Thymus (tissue), 14 donors: Measurements from ENCODE around the gene CUL7. TPM values are rescaled to one million over a fixed set of nuclear protein-coding genes. Genes with fewer than 3 reads are reported as not detected.

Source experiments
- DNase-seq, 9 donors: peaks; one replicate each; pipeline ENCODE4 v3.0.0-alpha.2; 2013; ENCODE audit warnings: low spot score in 9 of 9, low read depth in 6 of 9, missing footprints in 1 of 9
- H3K27ac ChIP-seq, 2 donors: one replicate each; pipeline ENCODE4 v1.5.1; 2013; ENCODE audit warnings: control low read depth in 1 of 2, low read depth in 1 of 2, low read length in 1 of 2, mild to moderate bottlenecking in 1 of 2, moderate library complexity in 1 of 2
- H3K27me3 ChIP-seq, 2 donors: one replicate each; pipeline ENCODE4 v1.5.1; 2013; ENCODE audit warnings: low read length in 1 of 2; ENCODE audit not compliant: control insufficient read depth in 2 of 2, insufficient read depth in 1 of 2
- H3K36me3 ChIP-seq, 2 donors: one replicate each; pipeline ENCODE4 v1.5.1; 2013; ENCODE audit warnings: low read length in 1 of 2, mild to moderate bottlenecking in 1 of 2, moderate library complexity in 1 of 2; ENCODE audit not compliant: control insufficient read depth in 2 of 2, insufficient read depth in 2 of 2
- H3K4me1 ChIP-seq, 2 donors: one replicate each; pipeline ENCODE4 v1.5.1; 2013; ENCODE audit warnings: low read length in 2 of 2; ENCODE audit not compliant: control insufficient read depth in 2 of 2, insufficient read depth in 2 of 2
- H3K4me3 ChIP-seq, 2 donors: one replicate each; pipeline ENCODE4 v1.5.1; 2013; ENCODE audit warnings: low read length in 2 of 2, control low read depth in 1 of 2, mild to moderate bottlenecking in 1 of 2
- H3K9me3 ChIP-seq, 2 donors: one replicate each; pipeline ENCODE4 v1.5.1; 2013; ENCODE audit warnings: low read length in 1 of 2, mild to moderate bottlenecking in 1 of 2; ENCODE audit not compliant: control insufficient read depth in 2 of 2, insufficient read depth in 1 of 2
- WGBS: extraction: QIAGEN DNeasy Blood & Tissue Kit; methylation state at CpG from one replicate; pipeline ENCODE4 v1.1.7; 2013; 5-methylcytosine and 5-hydroxymethylcytosine counted together
- long read RNA-seq, 10 donors: transcript quantifications; one replicate each; lab custom pipeline, GENCODE V29; 2026
- polyA plus RNA-seq: library from polyadenylated mRNA; stranded (reverse); fragments of 200-250 nt; gene quantifications from one replicate; pipeline ENCODE4 v1.2.3, GENCODE V29; 2013
- total RNA-seq: library from RNA; stranded (reverse); fragments of 120-200 nt; gene quantifications from one replicate; pipeline ENCODE4 v1.2.4, GENCODE V29; 2013
- donor health status: healthy.

Gene CUL7
- total RNA-seq (9.4 TPM), polyA plus RNA-seq (5.5 TPM)
- long read RNA-seq, donor 1 = 0 reads
- long read RNA-seq, donor 2 = 0 reads
- long read RNA-seq, donor 3, full-length matches to known transcripts = 1 of 1 reads
- long read RNA-seq, donor 3, partial matches to known transcripts = 0 of 1 reads
- long read RNA-seq, donor 3, other reads (novel, unspliced or antisense) = 0 of 1 reads
- long read RNA-seq, donor 4, full-length matches to known transcripts = 1 of 1 reads
- long read RNA-seq, donor 4, partial matches to known transcripts = 0 of 1 reads
- long read RNA-seq, donor 4, other reads (novel, unspliced or antisense) = 0 of 1 reads
- long read RNA-seq, donor 5, partial matches to known transcripts = 5 of 5 reads
- long read RNA-seq, donor 5, other reads (novel, unspliced or antisense) = 0 of 5 reads
- long read RNA-seq, donor 6, partial matches to known transcripts = 36 of 44 reads
- long read RNA-seq, donor 6, other reads (novel, unspliced or antisense) = 8 of 44 reads
- long read RNA-seq, donor 7 = 0 reads
- long read RNA-seq, donor 8 = 0 reads
- long read RNA-seq, donor 9 = 0 reads
- long read RNA-seq, donor 10 = 0 reads

GRCh38 chr6:43053545-43054205 is at the start of gene CUL7:
Gene CUL7 (minus strand): TSS chr6:43053851. CDS start chr6:43052788, 1,063 bp downstream.
- H3K36me3 ChIP-seq = peaks cover 20 to 49% of the 10 kb centered on the region in 2 donors
- peak; percentile 76 to 96 (median 90) for DNase-seq
- no peaks in the 10 kb centered on the region for H3K9me3 ChIP-seq
- peak within 1 kb of the TSS; percentile 82 to 86 for H3K27ac ChIP-seq
- 2% methylated on average over 45 of the region's 45 CpGs for WGBS
- peak within 1 kb of the TSS; percentile 60 to 69 for H3K4me3 ChIP-seq
- H3K4me1 ChIP-seq = peaks cover 22 to 50% of the 10 kb centered on the region in 2 donors
- no peaks in the 10 kb centered on the region for H3K27me3 ChIP-seq

DNA sequence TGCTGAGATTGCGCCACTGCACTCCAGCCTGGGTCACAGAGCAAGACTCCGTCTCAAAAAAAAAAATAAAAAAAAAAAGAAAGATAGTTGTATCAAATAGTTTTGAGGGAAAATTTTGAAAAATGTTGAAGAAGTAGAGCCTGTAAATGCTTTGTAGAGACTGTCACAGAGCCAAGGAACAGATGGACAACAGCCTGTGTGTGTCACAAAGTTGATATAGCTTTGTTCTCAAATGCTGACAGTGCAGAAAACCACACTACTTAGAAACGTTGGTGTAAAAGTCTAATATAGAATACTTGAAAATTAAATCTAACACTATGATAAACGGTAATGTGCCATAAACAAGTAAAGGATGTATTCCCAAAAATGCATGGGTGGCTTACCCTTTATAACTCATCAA is 47.8 kb upstream of the CUL7 start:
- H3K4me3 ChIP-seq = no peak overlapping the region
- DNase-seq = no peak
- H3K9me3 ChIP-seq = no peaks in the 10 kb centered on the region
- no peaks in the 10 kb centered on the region for H3K27me3 ChIP-seq
- H3K27ac ChIP-seq = no peak overlapping the region
- 90% methylated on average over 4 of the region's 4 CpGs for WGBS
- peaks cover 2 to 30% of the 10 kb centered on the region in 2 donors for H3K4me1 ChIP-seq
- peaks cover 0 to 6% of the 10 kb centered on the region in 2 donors for H3K36me3 ChIP-seq

DNA sequence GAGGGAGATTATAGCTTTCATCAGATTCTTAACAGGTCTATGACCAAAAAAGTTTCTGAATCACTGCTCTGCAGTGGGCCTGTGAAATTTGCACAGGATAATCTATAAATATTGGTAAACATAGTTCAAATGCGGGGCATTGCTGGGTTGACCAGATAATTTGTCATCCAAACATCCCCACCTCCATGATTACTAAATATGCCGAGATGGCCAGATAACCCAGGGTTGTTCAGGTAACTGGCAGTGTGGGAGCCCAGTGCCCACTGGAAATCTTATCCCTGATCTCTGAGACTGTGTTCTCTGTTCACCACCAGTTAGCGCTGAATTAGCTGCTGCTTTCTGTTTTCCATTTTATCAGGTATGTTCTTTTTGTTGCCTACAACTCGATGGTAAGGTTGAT is 43.9 kb upstream of the CUL7 start:
- peaks cover 16 to 47% of the 10 kb centered on the region in 2 donors for H3K4me1 ChIP-seq
- 96% methylated on average over 4 of the region's 4 CpGs for WGBS
- no peaks in the 10 kb centered on the region for H3K27me3 ChIP-seq
- peaks cover 0 to 4% of the 10 kb centered on the region in 2 donors for H3K36me3 ChIP-seq
- DNase-seq = no peak
- H3K9me3 ChIP-seq = no peaks in the 10 kb centered on the region
- H3K27ac ChIP-seq = no peak overlapping the region
- no peak overlapping the region for H3K4me3 ChIP-seq

GRCh38 chr6:43097098-43097489 is 43.4 kb upstream of the CUL7 start:
- peak overlapping the region; percentile 36 to 56 for H3K27ac ChIP-seq
- H3K9me3 ChIP-seq = no peaks in the 10 kb centered on the region
- H3K36me3 ChIP-seq = peaks cover 0 to 4% of the 10 kb centered on the region in 2 donors
- no peak overlapping the region for H3K4me3 ChIP-seq
- DNase-seq = no peak
- peaks cover 17 to 50% of the 10 kb centered on the region in 2 donors for H3K4me1 ChIP-seq
- no peaks in the 10 kb centered on the region for H3K27me3 ChIP-seq
- WGBS = 90% methylated on average over 5 of the region's 5 CpGs

- H3K9me3 ChIP-seq = no peaks in the 10 kb centered on the region
- DNase-seq = no peak
- peaks cover 0 to 4% of the 10 kb centered on the region in 2 donors for H3K36me3 ChIP-seq
- H3K27me3 ChIP-seq = no peaks in the 10 kb centered on the region
- no peak overlapping the region for H3K4me3 ChIP-seq
- peak overlapping the region; percentile 56 to 60 for H3K27ac ChIP-seq
- peaks cover 17 to 51% of the 10 kb centered on the region in 2 donors for H3K4me1 ChIP-seq
- 81% methylated on average over 8 of the region's 8 CpGs for WGBS
These were observed 42.9 kb upstream of the CUL7 start for GRCh38 chr6:43096451-43097097.

GRCh38 chr6:43095939-43096338 is 42.3 kb upstream of the CUL7 start:
- Histone ChIP-seq H3K9me3 (no peaks in the 10 kb centered on the region), H3K4me3 (no peak overlapping the region), H3K36me3 (peaks cover 0 to 4% of the 10 kb centered on the region in 2 donors), H3K4me1 (peaks cover 17 to 55% of the 10 kb centered on the region in 2 donors), H3K27me3 (no peaks in the 10 kb centered on the region), H3K27ac (peak overlapping the region; percentile 56 to 60)
- no peak for DNase-seq
- 72% methylated on average over 7 of the region's 7 CpGs for WGBS

DNA sequence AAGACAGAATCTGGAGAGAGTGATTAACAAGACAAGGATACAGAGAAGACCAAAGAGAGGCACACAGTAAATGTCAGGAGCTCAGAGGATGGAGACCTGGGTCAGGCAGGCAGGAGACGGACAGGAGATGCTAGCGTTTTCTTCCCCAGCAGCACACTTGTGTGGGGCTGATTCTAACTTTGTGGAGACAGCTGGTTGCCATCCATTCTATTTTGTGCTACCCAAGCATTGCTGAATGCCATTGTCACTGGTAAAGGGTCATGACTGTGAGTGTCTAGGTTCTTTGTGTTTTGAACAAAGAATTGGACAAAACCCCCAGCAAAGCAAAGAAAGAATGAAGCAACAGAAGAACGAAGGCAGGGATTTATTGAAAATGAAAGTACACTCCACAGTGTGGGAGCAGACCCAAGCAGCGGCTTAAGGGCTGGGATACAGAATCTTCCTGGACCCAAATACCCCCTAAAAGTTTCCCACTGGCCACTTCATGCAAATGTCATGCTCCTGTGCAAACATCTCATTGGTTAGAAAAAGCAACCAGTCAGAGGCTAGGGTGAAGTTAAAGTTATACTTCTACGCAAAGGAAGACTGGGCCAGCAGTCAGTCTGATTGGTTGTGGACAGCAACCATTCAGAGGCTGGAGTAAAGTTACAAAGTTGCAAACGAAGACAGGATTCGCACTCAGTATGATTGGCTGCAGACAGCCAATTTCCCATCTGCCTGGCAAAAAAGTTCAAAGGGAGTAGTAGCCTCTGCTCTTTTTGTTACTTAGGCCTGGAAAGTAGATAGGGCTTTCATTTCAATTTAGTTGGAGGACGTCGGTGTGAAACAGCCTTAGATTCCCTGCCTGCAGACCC is 40.0 kb upstream of the CUL7 start:
- Histone ChIP-seq H3K9me3 (no peaks in the 10 kb centered on the region), H3K4me3 (no peak overlapping the region), H3K36me3 (peaks cover 0 to 4% of the 10 kb centered on the region in 2 donors), H3K27ac (peak overlapping the region; percentile 31 to 44), H3K27me3 (no peaks in the 10 kb centered on the region), H3K4me1 (peaks cover 17 to 78% of the 10 kb centered on the region in 2 donors)
- WGBS = 90% methylated on average over 9 of the region's 9 CpGs
- no peak for DNase-seq

DNA sequence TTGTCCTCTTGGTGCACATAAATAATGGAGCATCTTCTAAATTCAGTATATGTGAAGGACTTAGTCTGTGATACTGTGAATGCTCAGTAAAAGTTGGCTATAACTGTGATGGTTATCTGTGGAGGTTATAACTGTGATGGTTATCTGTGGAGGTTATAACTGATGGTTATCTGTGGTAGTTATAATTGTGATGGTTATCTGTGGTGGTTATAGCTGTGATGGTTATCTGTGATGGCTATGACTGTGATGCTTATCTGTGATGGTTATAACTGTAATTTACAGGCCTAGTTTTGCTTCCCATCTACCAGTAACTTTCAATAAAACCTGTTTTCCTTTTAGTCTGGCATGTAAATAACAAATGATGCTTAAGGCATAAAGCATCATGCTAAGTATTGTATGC is 39.0 kb upstream of the CUL7 start:
- H3K27me3 ChIP-seq = no peaks in the 10 kb centered on the region
- no peak overlapping the region for H3K4me3 ChIP-seq
- H3K36me3 ChIP-seq = peaks cover 0 to 4% of the 10 kb centered on the region in 2 donors
- no peak for DNase-seq
- no peak overlapping the region for H3K27ac ChIP-seq
- H3K9me3 ChIP-seq = no peaks in the 10 kb centered on the region
- H3K4me1 ChIP-seq = peaks cover 17 to 70% of the 10 kb centered on the region in 2 donors
